HG03103 (cell line): ENCODE results near the gene STXBP5.

Experiments used
- ATAC-seq: cut with Tn5 transposase; IDR thresholded peaks from one replicate; pipeline ENCODE4 v1.9.1; 2021; ENCODE audit warnings: low read depth; ENCODE audit not compliant: unreplicated experiment

The STXBP5 gene

DNA sequence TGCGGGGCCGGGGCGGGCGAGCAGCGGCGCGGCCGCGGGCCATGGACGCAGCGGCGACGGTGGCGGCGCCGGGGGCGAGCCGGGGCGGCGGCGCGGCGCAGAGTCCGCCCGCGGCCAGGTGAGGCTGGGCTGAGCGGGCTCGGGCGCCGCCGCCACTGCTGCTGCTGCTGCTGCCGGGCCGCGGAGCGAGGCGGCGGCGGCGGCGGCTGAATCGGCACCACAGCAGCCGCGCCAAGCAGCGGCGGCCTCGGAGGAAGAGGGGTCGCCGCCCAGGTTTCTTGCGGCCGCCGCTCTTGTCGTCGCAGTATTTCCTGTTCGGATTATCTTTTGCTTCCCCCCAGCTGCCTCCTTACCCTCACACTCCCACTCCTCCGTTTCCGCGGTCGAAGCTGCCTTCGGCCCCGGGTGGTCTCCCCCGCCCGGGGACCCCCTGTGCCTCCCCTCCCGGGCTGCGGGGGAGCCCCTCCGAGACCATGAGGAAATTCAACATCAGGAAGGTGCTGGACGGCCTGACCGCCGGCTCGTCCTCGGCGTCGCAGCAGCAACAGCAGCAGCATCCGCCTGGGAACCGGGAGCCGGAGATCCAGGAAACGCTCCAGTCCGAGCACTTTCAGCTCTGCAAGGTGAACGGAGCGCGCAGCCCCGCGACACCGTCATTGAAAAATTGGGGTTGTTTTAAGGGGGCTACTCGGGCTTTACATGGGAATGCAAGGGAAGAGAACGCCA is at the start of gene STXBP5:
TSS of gene STXBP5 (plus strand) at position 358 of the 726 bp plus-strand sequence. CDS start at position 474, 116 bp downstream.
- ATAC-seq: peak; percentile 19

DNA sequence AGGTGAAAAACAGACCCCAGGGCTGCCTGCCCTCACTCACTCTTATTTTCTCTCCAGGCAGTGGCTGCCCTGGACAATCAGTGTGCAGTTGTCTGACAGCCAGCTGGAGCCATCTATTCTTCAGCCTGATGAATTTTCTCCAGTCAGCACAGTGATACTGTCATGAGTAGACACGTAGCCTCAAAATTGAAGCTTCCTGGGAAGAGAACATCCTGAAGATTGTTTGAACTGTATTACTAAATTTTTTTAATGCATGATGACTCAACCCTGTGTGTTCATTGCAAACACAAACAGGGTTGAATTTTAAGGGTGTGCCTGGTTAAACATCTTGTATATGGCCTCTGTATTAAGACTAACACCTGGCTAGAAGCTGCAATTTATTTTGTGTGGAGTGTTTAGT is 49.8 kb upstream of the STXBP5 start:
- ATAC-seq: no peak

DNA sequence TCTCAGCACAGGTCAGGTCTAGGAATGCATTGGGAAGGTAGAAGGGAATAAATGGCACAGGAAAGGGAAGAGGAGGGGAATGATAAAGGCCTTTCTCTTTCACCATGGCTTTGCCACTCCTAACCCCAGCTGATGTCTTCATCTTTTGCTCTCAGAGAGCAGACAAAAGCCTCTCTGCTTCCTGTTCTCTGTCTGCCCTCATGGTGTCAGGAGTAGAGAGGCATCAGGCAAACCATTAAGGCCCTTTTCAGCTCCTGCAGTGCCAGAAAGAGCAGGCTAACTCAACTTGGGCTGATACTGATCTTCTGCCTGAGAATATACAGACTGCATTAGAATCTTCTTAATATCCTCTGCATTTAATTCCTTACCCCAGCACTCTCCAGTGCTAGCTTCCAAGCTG is 48.0 kb upstream of the STXBP5 start:
- ATAC-seq: no peak

DNA sequence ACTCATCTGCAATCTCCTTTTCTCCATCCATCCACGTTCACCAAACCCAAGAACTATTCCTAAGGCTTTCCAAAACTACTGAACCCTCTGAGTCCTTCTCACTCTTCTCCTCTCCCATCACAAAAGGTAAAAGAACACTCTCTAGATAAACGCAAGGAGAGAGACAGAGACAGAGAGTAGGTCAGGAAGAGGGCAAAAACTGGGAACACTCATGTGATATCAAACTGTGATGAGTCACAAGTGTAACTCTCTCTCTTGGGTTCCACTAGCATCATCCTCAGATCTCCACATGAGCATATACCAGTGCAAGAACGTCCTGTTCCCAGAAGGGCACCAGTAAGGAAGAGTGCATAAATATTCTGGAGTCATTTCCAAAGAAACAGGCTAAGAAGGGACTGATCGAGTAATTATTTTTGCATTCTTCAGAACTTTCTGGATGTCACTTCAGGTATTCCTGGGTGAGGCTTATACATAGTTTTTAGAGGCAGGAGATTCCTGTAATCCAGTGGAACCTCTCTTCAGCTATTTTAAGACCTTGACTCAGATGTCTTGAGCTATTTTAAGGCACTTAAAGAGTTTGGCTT is 47.3 kb upstream of the STXBP5 start:
- ATAC-seq: no peak

DNA sequence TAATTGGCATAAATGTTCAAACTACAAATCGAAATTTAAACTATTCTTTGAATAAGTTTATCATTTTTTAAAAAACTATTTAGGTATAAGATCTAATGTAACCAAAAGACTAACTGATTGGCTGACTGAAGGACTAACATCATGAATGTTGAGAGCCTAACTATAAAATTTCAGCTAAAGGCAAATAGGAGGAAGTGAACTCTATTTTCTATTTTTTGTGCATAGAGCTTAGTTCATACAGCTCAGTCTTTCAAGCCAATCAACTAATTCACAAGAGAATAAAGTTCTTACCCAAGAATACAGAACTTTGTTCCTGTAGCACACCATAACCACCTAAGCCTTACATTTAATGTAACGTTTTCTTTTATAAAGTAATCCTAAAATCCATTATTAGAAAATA is 46.3 kb upstream of the STXBP5 start:
- ATAC-seq: no peak

DNA sequence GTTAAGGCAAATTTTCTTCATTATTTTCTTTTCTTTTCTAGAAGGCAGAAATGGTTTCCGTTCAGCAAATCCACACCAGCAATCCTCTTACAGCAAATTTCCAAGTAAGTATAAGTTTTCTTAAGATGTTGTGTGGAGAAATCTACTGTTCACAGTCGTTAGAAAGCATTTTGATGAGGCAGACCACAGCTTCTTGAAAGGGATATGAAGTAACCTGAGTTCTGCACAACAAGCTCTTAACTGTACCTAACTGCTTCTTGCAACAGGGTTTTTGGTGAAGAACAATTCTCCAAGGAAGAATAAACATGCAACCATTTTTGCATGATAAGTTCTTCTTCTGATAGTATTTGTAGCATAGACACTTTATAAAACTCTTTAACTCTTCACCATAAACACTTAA is 45.3 kb upstream of the STXBP5 start:
- no peak for ATAC-seq

DNA sequence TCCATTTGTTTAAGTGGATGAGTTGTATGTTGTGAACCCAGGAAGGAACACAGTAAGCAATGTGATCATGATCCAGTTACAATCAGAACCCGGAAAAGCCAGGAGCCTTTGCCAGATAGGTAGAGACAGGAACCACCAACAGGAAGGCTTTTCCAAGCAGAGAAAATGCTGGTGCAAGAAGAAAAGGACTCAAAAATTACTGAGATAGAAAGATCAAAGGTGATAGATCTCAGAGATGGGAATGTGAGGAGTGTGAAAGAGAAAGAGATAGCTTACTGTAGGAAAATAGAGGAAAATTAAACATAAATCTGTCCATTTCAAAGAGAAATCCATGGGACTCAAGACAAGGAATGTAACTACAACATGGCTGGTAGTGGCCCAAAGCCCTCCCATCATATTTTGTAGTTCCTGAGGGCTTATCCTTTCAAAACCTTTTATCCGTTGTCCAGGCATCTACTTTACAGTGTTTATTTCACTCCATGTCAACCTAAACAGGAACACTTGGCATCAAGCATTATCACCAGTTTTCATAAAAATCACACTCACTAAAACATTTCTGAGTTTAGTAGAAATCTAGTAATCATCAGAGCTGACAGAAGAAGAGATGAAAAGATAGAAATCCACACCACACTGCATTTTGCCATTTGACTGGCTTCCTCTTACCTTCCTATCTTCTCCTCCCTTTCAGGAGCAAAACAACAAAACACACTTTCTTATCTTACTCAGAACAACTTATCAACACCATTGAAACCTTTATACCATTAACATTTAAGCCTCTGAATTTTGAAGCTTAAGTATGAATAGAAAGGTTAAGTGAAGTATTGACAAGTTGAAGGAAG is 44.5 kb upstream of the STXBP5 start:
- ATAC-seq: no peak

DNA sequence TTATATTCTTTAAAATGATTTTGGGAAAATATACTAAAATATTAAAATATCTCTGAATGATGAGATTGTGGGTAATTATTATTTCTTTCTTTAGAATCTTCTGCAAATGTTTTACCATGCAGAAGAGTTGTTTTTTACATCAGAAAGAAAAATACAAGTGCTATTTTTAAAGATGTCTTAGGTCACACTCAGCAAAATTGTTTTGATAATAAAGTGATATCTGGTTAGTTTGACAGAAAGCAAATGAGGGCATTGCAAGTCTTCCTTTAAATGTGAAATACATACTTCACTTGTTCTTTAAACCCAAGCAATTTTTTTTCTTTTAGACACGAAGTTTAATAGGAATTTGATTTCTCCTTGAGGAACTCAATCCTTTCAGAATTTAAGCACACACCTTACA is 43.6 kb upstream of the STXBP5 start:
- no peak for ATAC-seq

DNA sequence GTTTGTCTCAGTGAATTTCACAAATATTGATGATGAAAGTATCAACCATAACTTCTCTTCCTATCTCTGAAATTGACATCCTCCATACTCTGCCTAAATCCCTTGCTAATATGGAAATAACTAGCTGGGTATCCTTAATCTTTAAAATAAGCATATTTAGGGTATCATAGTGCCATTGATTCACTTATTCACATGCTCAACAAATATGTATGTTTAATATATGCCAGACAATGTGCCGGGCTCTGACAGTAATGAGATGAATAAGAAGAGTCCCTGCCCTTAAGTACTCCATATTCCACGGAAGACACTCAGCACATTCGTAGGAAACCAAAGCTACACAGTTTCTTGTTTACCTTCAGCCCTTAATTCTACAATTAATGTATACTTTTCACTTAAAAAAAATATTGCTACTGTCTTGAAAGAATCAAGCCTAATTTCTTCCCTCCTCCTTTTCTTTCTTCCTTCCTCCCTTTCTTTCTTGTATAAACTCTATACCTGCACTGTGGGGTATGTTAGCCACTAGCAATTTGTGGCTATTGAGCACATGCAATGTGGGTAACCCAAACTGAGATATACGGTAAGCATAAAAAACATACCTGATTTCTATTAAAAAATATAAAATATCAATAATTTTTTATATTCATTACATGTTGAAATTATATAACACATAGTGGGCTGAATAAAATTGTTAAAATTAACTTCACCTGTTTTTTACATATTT is 42.8 kb upstream of the STXBP5 start:
- no peak for ATAC-seq

DNA sequence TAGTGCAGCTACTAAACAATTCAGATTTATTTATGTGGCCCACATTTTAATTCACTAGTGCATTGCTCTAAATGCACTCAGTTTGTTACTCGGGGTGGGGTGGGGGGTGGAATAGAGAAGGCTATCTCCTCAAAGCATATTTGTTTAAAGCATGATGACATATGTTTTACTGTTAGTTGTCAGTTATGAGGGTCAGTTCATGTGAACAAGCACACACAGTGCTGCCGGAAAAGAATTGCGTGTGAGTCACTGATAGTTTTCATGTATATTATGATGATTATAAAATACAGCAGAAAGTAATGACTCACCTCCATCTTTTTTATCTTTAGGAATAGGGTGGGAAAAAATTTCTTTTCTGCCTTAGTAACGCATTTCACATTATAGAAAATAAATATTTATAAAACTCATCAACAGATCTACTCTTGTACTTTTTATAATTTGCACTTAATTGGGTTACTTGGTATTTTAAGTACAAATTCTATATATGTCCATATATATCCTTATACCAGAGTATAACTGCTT is 42.2 kb upstream of the STXBP5 start:
- ATAC-seq: no peak

DNA sequence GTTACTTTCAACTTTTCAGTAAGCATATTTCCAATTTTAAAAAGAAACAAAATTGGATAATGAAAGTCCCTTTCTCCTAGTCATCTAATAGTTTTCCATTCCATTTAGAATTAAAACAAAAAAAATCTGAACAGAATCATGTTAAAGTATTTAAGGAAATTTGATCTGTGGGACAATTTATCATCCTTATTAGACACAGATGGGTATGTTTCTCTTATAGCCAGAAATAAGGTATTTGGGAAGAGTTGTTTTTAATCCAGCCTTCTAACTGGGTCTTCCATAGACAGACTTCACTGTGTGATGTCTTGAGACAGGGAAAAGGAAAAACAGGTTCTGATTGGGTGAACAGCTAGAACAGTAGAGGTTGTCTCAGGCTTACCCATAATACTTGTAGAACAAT is 39.5 kb upstream of the STXBP5 start:
- ATAC-seq: no peak

DNA sequence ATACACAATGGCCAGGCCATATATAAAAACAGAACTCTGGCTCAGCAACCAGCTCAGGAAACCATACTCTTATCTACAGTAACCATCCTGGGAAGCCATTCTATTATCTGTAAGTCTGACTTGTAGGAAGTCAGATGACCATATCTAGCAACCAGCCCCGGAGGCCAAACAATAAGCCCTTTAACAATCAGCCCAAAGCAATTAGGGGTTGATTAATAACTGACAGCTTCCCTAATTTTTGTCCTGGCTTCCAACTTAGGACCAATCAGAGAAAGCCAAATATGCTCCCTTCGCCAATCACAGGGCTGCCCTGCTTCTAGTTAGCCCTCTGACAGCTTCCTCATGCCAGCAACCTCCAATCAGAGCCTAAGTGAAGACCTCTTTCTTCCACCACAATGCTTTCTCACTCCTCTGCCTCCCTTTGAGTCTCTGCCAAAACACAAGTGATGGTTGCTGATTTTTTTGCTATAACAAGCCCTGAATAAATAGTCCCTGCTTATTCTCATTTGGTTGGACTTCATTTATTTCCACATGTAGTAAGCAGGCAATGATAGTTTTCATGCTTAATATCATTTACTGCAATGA is 37.8 kb upstream of the STXBP5 start:
- no peak for ATAC-seq

DNA sequence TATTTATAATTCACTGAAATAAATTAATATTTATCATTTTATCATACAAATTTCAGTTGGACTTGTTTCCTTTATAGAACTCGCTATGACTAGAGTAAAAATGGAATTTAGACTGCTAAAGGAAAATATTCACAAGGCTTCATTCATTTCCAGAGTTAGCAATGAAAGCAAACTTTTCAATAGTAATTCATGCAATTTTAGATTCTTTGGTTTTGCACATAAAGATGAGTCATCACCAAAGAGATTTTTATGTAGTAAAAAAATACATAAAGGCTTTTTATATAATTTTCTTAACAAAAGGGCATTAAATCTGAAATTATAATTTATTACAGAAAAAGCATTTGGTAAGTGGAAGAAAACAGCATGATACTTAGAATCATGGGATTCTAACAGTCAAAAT is 37.2 kb upstream of the STXBP5 start:
- ATAC-seq: no peak

DNA sequence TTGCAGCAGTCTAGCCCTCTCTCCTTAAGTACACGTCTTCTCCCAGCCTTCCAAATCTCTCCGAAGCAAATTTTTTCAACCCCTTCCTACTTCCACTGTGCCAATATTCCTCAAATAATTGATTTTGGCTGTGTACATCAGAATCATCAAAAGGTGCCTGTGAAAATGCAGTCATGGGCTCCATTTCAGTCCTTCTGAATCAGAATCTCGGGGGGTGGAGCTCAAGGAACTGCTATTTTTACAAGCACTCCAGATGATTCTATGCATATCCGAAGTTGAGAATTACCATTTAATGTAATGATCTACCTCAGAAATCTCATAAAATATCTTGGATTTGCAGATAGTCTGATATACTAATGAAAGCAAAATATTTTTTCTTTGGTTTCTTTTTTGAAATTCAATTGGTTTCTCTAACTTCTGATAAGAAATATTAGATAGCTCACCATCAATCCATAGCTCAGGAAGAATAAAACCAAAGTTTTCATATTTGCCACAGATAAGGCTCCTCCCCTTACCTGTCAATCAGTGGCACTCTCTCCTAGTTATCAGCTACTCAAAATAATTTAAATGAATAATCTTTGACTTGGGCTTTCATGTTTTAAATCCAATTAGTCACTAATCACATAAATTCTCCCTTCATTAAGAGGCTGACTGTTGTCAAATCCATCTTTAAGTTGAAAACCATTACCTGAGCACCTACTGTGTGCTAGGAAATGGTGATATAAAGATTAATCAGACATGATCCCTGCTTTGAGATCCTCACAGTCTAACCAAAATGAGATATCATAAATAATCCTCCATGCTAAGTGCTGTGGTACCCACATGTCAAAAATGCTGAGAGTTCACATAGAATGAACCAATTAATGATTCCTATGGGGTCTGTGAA is 36.4 kb upstream of the STXBP5 start:
- no peak for ATAC-seq

DNA sequence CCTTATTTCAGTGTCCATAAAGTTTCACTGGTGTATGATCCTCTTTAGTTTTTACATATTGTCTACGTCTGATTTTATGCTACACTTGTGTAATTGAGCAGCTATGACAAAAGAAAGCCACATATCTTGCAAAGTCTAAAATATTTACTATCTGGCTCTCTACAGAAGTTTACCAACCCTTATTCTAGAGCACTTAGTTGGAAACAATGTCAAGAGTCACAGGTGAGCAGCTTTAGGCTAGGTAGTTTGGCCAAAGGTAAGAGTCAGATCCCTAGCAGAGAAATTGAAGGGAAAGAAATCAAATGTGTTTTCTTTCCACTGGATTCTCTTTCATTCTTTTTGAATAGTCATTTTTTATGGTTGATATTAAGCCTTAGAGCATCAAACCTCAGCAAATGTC is 34.7 kb upstream of the STXBP5 start:
- no peak for ATAC-seq

DNA sequence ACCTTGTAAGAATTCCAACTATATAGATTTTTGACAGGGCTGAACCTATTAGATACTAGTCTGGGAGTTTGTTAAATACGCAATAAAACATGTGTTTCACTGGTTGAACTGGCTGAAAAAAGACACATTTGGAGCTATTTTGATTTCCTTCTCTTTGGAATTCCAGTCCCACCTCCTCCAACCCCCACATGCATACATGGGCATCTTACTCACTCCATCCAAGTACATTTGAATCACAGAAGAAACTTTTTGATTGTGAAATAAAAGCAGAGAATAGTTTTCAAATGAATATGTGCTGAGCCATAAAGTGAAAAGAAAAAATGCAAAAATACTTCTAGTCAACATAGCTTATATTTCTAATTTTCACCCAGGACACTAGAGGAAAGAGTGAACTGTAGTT is 33.9 kb upstream of the STXBP5 start:
- ATAC-seq: no peak

DNA sequence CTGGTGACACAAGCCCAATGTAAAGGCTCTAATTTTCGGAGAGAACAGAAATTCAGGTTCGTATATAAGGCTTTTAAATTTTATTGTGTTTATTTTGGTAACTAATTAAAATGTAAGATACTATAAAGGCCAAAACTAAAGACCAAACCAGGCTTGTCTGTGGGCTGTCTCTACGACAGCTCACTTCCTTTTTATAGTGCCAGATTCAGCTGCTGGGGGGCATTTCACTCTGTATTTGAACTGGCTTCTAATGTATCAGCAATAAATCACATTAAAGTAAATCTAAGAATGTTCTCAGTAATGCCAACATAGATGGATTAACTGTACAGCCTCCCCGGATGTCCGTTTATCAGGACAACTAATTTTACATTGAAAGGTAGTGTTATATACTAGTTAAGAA is 31.1 kb upstream of the STXBP5 start:
- no peak for ATAC-seq

DNA sequence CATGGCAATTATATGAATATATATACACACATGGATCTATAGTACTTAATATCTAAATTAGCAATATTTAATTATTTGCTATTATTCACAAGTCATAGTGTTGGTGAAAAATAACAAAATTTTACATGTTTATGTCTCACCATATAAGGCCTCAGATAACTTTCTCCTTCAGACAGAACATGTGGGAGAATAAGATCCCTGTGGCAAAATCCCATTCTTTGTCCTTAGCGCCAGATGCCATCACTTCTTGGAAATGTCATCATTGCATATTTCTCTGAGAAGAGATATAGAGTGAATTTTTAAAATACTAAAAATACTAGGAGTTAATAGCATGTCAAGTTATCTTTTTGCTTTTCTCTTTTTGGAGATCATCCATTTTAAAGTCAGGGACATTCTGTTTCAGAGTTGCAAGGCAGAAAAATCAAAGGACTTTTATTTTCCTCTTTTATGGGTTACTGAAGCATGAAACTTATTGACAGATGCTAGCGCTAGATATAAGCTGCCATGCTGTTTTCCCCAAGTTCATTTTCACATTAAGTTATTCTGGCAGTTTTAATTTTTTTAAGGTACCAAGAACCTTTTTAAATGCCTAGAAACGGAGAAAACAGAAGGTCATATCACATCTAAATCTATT is 30.4 kb upstream of the STXBP5 start:
- ATAC-seq: no peak

DNA sequence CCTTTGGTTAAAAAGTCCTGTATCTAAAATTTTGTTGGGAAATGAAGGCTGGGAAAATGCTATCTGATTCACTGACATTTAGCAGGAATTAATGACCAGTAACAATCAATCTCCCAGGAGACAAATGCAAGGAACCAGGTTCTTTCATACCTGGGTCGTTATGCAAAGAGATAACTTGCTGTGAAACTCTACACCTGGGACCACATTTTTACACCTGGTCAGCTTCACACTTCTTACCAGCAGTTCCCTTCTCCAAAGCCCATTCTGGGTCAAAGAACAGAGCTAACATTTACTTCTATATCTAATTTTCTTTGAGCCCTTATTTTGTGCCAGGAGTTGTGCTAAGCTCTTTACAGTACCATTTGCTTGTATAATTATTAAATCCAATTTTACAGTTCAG is 27.4 kb upstream of the STXBP5 start:
- ATAC-seq: no peak
